ENCODE results near the gene KSR1. TPM values are rescaled to one million over a fixed set of nuclear protein-coding genes. Genes with fewer than 3 reads are reported as not detected.

The KSR1 gene
- total and polyA plus RNA-seq, 10 of the 15 experiments (the other 5 are each of a cell fraction or from before 2014, with no cell fraction given): 0.97 to 66.6 (median 22.9) TPM

- no peaks in the 10 kb centered on the region for H3K9me3 ChIP-seq (replicated peaks; ENCODE audit: control insufficient read depth, insufficient read depth, low read length)
- no peak for DNase-seq (ENCODE audit: low read depth, low spot score)
- no peak for FAIRE-seq
- WGBS (ENCODE audit: insufficient coverage, insufficient replicate concordance, low lambda C conversion rate, missing lambda C conversion rate): 99% methylated on average over 13 of the region's 13 CpGs
- H3K36me3 ChIP-seq (ENCODE audit: control insufficient read depth in 2 of 2, insufficient read depth in 2 of 2, low read length in 1 of 2): peaks cover 3 to 19% of the 10 kb centered on the region in 2 experiments
- H3K79me2 ChIP-seq (ENCODE audit: control insufficient read depth, insufficient read depth, low read length): peaks cover 17% of the 10 kb centered on the region
- BruUV-seq (replicated peaks): no TSS peak
- POLR2A ChIA-PET: interaction anchor here (1.7 kb wide), 1 partner anchor 13 kb away, joined by 4 read pairs; no protein-coding TSS in a partner anchor
- CTCF ChIA-PET: interaction anchor here (0.6 to 1.5 kb wide), 5 partner anchors 19 to 234 kb away, joined by 3 read pairs; no protein-coding TSS in a partner anchor
- H3K4me3 ChIP-seq: no peak overlapping the region
- RAD21 ChIA-PET (ENCODE audit: unreplicated experiment): interaction anchor here (1.2 kb wide), 1 partner anchor 94 kb away, joined by 3 read pairs; the partner anchor contains the start of gene KSR1
- TF ChIP-seq ZNF217 (IDR thresholded peaks at IDR 0.05): no peak
- no peak for TF ChIP-seq SUZ12 (IDR thresholded peaks at IDR 0.05; ENCODE audit: unreplicated experiment)
- no peak for TF ChIP-seq TCF3 (IDR thresholded peaks at IDR 0.05; ENCODE audit: borderline replicate concordance, insufficient read depth, low read depth, low read length)
- TF ChIP-seq RBBP5 (conservative IDR thresholded peaks at IDR 0.05): no peak
- no peak for TF ChIP-seq CEBPB (IDR thresholded peaks at IDR 0.05; ENCODE audit: borderline replicate concordance in 1 of 2, low read depth in 2 of 2, low read length in 2 of 2)
- TF ChIP-seq NR2C2 (IDR thresholded peaks at IDR 0.05; ENCODE audit: borderline replicate concordance, control insufficient read depth, insufficient read length, low read depth): no peak
- TF ChIP-seq HDAC6 (IDR thresholded peaks at IDR 0.05; ENCODE audit: unreplicated experiment): no peak
- no peak for TF ChIP-seq MLLT1 (IDR thresholded peaks at IDR 0.05)
- TF ChIP-seq, protein P1, sequence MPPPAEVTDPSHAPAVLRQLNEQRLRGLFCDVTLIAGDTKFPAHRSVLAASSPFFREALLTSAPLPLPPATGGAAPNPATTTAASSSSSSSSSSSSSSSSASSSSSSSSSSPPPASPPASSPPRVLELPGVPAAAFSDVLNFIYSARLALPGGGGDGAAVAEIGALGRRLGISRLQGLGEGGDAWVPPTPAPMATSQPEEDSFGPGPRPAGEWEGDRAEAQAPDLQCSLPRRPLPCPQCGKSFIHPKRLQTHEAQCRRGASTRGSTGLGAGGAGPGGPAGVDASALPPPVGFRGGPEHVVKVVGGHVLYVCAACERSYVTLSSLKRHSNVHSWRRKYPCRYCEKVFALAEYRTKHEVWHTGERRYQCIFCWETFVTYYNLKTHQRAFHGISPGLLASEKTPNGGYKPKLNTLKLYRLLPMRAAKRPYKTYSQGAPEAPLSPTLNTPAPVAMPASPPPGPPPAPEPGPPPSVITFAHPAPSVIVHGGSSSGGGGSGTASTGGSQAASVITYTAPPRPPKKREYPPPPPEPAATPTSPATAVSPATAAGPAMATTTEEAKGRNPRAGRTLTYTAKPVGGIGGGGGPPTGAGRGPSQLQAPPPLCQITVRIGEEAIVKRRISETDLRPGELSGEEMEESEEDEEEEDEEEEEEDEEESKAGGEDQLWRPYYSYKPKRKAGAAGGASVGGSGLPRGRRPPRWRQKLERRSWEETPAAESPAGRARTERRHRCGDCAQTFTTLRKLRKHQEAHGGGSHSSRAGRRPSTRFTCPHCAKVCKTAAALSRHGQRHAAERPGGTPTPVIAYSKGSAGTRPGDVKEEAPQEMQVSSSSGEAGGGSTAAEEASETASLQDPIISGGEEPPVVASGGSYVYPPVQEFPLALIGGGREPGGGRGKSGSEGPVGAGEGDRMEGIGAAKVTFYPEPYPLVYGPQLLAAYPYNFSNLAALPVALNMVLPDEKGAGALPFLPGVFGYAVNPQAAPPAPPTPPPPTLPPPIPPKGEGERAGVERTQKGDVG (CRISPR knock-in tag; IDR thresholded peaks at IDR 0.05): no peak
- TF ChIP-seq NR2F1 (conservative IDR thresholded peaks at IDR 0.05): no peak
- no peak for TF ChIP-seq NFYB (IDR thresholded peaks at IDR 0.05; ENCODE audit: insufficient read depth, low read depth, low read length)
- TF ChIP-seq CHD4 (IDR thresholded peaks at IDR 0.05): no peak
- no peak for TF ChIP-seq IRF5 (IDR thresholded peaks at IDR 0.05; ENCODE audit: borderline replicate concordance)
- H2AFZ ChIP-seq (ENCODE audit: control insufficient read depth, low read depth, low read length): no peak overlapping the region
- in situ Hi-C loops (cut with MboI) (no loop called here), intact Hi-C loops (cut with micrococcal nuclease; ENCODE audit: unreplicated experiment) (no loop called here)
- no peak for ATAC-seq
- H3K4me2 ChIP-seq (ENCODE audit: control insufficient read depth, insufficient read depth): no peak overlapping the region
- SMC1A ChIA-PET (ENCODE audit: uncharacterized antibody, unreplicated experiment): interaction anchor here (0.7 to 1.7 kb wide), 5 partner anchors 10 to 49 kb away, joined by 3 to 5 read pairs (median 5); no protein-coding TSS in a partner anchor
- H3K27ac ChIP-seq (ENCODE audit: control insufficient read depth, insufficient read depth): no peak overlapping the region
- H3K4me1 ChIP-seq (ENCODE audit: control insufficient read depth, insufficient read depth, low read length): peaks cover 18% of the 10 kb centered on the region
- no peaks in the 10 kb centered on the region for H3K27me3 ChIP-seq (replicated peaks in 1 of 2; ENCODE audit: control insufficient read depth in 2 of 2, insufficient read depth in 2 of 2, low read length in 1 of 2)
- peaks cover 11% of the 10 kb centered on the region; the same call in 1 of the 2 replicates for H4K20me1 ChIP-seq (ENCODE audit: control insufficient read depth, insufficient read depth)
- H3K9ac ChIP-seq (ENCODE audit: control insufficient read depth, insufficient read depth, low read length): no peak overlapping the region
These were observed 94.2 kb downstream of the KSR1 start for GRCh38 chr17:27550291-27550930.

All from GM12878 (cell line).